Type B pancreatic cell (in vitro differentiated cells): ENCODE measurements around the gene TKTL1. TPM values are rescaled to one million over a fixed set of nuclear protein-coding genes. Genes with fewer than 3 reads are reported as not detected.

ENCODE experiments used
- DNase-seq: peaks from one replicate; pipeline ENCODE4 v3.0.0; 2021; ENCODE audit warnings: mixed read lengths; ENCODE audit not compliant: unreplicated experiment; ENCODE audit errors: extremely low spot score
- H3K27ac Mint-ChIP-seq: 2 replicates; pipeline ENCODE4 v1.8.0; 2021; ENCODE audit warnings: mild to moderate bottlenecking, mixed read lengths
- H3K27me3 Mint-ChIP-seq: 2 replicates; pipeline ENCODE4 v1.8.0; 2021; ENCODE audit warnings: mixed read lengths
- H3K36me3 Mint-ChIP-seq: 2 replicates; pipeline ENCODE4 v1.8.0; 2021; ENCODE audit warnings: mixed read lengths
- H3K4me1 Mint-ChIP-seq: one replicate; pipeline ENCODE4 v1.8.0; 2021; ENCODE audit warnings: mixed read lengths; ENCODE audit not compliant: unreplicated experiment
- H3K4me3 Mint-ChIP-seq: 2 replicates; pipeline ENCODE4 v1.8.0; 2021; ENCODE audit warnings: mild to moderate bottlenecking, mixed read lengths
- H3K9me3 Mint-ChIP-seq: 2 replicates; pipeline ENCODE4 v1.8.0; 2021; ENCODE audit warnings: mixed read lengths
- CTCF ChIP-seq: fragments of 200-600 bp; sonication (generic); conservative IDR thresholded peaks from 2 replicates; pipeline ENCODE4 v1.5.0; 2021; ENCODE audit warnings: antibody characterized with exemption, mild to moderate bottlenecking
- total RNA-seq: library from RNA; stranded (reverse); gene quantifications from 2 replicates; pipeline ENCODE4 v1.2.1, GENCODE V29; 2021; ENCODE audit warnings: low replicate concordance

The TKTL1 gene
- total RNA-seq, 1 donor from 2014 or later: 0.56 TPM

GRCh38 chrX:154359362-154360154 is 64.0 kb downstream of the TKTL1 start:
- H3K9me3 Mint-ChIP-seq: no peaks in the 10 kb centered on the region
- TF ChIP-seq CTCF: no peak
- no peaks in the 10 kb centered on the region for H3K4me1 Mint-ChIP-seq
- no peaks in the 10 kb centered on the region for H3K27me3 Mint-ChIP-seq
- peaks cover 4% of the 10 kb centered on the region for H3K36me3 Mint-ChIP-seq
- no peak overlapping the region for H3K27ac Mint-ChIP-seq
- H3K4me3 Mint-ChIP-seq: no peak overlapping the region
- no peak for DNase-seq

GRCh38 chrX:154360155-154360713 is 64.6 kb downstream of the TKTL1 start:
- no peak overlapping the region for H3K27ac Mint-ChIP-seq
- H3K36me3 Mint-ChIP-seq: peaks cover 4% of the 10 kb centered on the region
- no peaks in the 10 kb centered on the region for H3K27me3 Mint-ChIP-seq
- H3K4me1 Mint-ChIP-seq: no peaks in the 10 kb centered on the region
- H3K4me3 Mint-ChIP-seq: no peak overlapping the region
- no peak for DNase-seq
- no peak for TF ChIP-seq CTCF
- H3K9me3 Mint-ChIP-seq: no peaks in the 10 kb centered on the region

GRCh38 chrX:154362085-154362742 is 66.6 kb downstream of the TKTL1 start:
- no peak overlapping the region for H3K4me3 Mint-ChIP-seq
- H3K36me3 Mint-ChIP-seq: peaks cover 4% of the 10 kb centered on the region
- no peaks in the 10 kb centered on the region for H3K27me3 Mint-ChIP-seq
- DNase-seq: no peak
- no peaks in the 10 kb centered on the region for H3K9me3 Mint-ChIP-seq
- H3K27ac Mint-ChIP-seq: peak overlapping the region; percentile 85
- TF ChIP-seq CTCF: no peak
- H3K4me1 Mint-ChIP-seq: no peaks in the 10 kb centered on the region

- H3K9me3 Mint-ChIP-seq: no peaks in the 10 kb centered on the region
Observed at GRCh38 chrX:154363706-154364439, 68.3 kb downstream of the TKTL1 start.

More at GRCh38 chrX:154363706-154364439, 68.3 kb downstream of the TKTL1 start:
- no peaks in the 10 kb centered on the region for H3K4me1 Mint-ChIP-seq
- no peak for DNase-seq
- peaks cover 4% of the 10 kb centered on the region for H3K36me3 Mint-ChIP-seq
- H3K27me3 Mint-ChIP-seq: no peaks in the 10 kb centered on the region
- TF ChIP-seq CTCF: no peak
- peak overlapping the region; percentile 83 for H3K27ac Mint-ChIP-seq
- no peak overlapping the region for H3K4me3 Mint-ChIP-seq
